Neural cell (in vitro differentiated cells): Measurements from ENCODE around the gene XIRP2.

Experiments
- CTCF ChIP-seq: fragments of 450-650 bp; IDR thresholded peaks from 2 replicates; pipeline ENCODE4 v1.5.1; 2014; ENCODE audit warnings: antibody characterized with exemption, mild to moderate bottlenecking, moderate library complexity; ENCODE audit not compliant: poor library complexity, severe bottlenecking
- EP300 ChIP-seq: fragments of 450-650 bp; conservative IDR thresholded peaks from 2 replicates; pipeline ENCODE4 v1.6.1; 2014; ENCODE audit warnings: antibody characterized with exemption, mild to moderate bottlenecking, moderate library complexity; ENCODE audit not compliant: poor library complexity, severe bottlenecking
- EZH2 ChIP-seq: fragments of 200-600, 300-800 bp; shearing (Covaris generic), sonication (generic); IDR thresholded peaks from 2 replicates; pipeline ENCODE4 v1.6.1; 2014; ENCODE audit warnings: antibody characterized with exemption, low read length, borderline replicate concordance, mild to moderate bottlenecking; ENCODE audit not compliant: insufficient read depth, poor library complexity, severe bottlenecking
- MXI1 ChIP-seq: fragments of 450-650 bp; conservative IDR thresholded peaks from 2 replicates; pipeline ENCODE4 v1.6.1; 2014; ENCODE audit warnings: antibody characterized with exemption, mild to moderate bottlenecking; ENCODE audit not compliant: poor library complexity, severe bottlenecking
- POLR2AphosphoS5 ChIP-seq: IDR thresholded peaks from 2 replicates; pipeline ENCODE4 v1.6.1; 2012
- RAD21 ChIP-seq: fragments of 450-650 bp; conservative IDR thresholded peaks from 2 replicates; pipeline ENCODE4 v1.6.1; 2014; ENCODE audit warnings: antibody characterized with exemption, mild to moderate bottlenecking, moderate library complexity
- REST ChIP-seq: IDR thresholded peaks from 2 replicates; pipeline ENCODE4 v1.6.1; 2012; ENCODE audit warnings: borderline replicate concordance
- SMC3 ChIP-seq: fragments of 450-650 bp; conservative IDR thresholded peaks from 2 replicates; pipeline ENCODE4 v1.6.1; 2014; ENCODE audit warnings: antibody characterized with exemption, mild to moderate bottlenecking, moderate library complexity; ENCODE audit not compliant: poor library complexity
- TAF1 ChIP-seq: IDR thresholded peaks from 2 replicates; pipeline ENCODE4 v1.6.1; 2012; ENCODE audit warnings: low read depth

- no peak for TF ChIP-seq CTCF
- no peak for TF ChIP-seq POLR2AphosphoS5
- no peak for TF ChIP-seq EP300
- no peak for TF ChIP-seq SMC3
- no peak for TF ChIP-seq RAD21
- TF ChIP-seq TAF1, result no peak
- no peak for TF ChIP-seq EZH2
- no peak for TF ChIP-seq REST
- TF ChIP-seq MXI1, result no peak
Observed at GRCh38 chr2:167157523-167157922, 269.2 kb downstream of the XIRP2 start.
